Esophagus muscularis mucosa (tissue), 4 donors: Measurements from ENCODE around the gene LRRC34.

Experiments
- EP300 ChIP-seq: sonication (generic); formaldehyde crosslinking; IDR thresholded peaks from one replicate; pipeline ENCODE4 v1.6.1; 2017; ENCODE audit warnings: antibody characterized with exemption
- POLR2A ChIP-seq: fragments of 450-650 bp; IDR thresholded peaks from one replicate; pipeline ENCODE4 v1.6.1; 2017; ENCODE audit warnings: antibody characterized with exemption, moderate library complexity, mild to moderate bottlenecking, low read depth
- POLR2AphosphoS5 ChIP-seq, 2 donors: sonication (generic); formaldehyde crosslinking; IDR thresholded peaks; one replicate each; pipeline ENCODE4 v1.6.1; 2017; ENCODE audit warnings: antibody characterized with exemption in 2 of 2
- TF ChIP-seq, protein P1 (sequence below), 3 experiments: fragments of 200-600 bp in 2 of 3; fragments of 450-650 bp in 1 of 3; sonication (generic) in 2 of 3; IDR thresholded peaks; one replicate each; pipeline ENCODE4 v1.5.1; 2017 to 2019; ENCODE audit warnings: antibody characterized with exemption in 3 of 3, mild to moderate bottlenecking in 2 of 3, moderate library complexity in 1 of 3

DNA sequence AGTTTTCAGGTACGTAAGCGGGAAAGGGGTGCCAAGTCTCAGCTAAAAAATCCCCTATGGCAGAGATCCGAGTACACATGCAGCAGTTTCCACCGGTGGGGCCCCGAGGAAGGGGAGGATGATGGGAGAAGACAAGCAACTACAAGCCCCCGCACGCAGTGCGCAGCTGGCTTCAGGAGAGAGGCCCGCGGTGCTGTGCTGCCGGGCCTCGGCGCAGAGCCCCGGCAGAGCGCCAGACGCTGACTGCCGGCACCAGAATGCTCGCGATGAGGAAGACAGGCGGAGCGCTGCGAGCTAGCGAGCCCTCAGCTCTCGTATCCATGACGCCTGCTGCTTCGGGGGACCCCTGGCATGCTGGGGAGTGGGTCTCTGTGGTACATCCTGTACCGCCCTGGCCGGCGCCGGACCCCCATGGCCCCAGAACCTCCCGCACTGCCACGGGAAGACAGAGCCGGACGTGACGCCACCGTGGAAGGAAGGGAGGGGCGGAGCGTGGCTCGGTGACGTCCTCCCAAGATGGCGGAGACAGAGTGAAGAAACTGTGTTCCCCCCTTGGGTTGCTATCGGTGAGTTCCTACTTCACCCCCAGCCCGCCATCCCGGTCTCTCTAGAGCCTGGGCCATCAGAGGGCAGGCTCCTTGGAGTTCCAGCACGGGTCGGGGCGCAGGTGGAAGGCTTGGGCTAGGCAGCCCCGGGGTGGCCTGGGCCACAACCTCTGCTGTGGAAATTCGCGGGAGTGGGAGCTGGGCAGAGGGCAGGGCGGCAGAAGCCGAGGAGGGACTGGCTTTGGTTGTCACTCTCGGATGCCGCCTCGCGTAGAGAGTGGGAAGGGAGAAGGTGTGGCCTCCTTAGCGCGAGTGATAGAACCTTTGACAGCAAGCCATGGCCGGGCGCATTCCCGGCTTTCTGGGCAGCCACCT, 39.5 kb downstream of the LRRC34 start, which contains the start of gene MYNN:
- TF ChIP-seq, protein P1, sequence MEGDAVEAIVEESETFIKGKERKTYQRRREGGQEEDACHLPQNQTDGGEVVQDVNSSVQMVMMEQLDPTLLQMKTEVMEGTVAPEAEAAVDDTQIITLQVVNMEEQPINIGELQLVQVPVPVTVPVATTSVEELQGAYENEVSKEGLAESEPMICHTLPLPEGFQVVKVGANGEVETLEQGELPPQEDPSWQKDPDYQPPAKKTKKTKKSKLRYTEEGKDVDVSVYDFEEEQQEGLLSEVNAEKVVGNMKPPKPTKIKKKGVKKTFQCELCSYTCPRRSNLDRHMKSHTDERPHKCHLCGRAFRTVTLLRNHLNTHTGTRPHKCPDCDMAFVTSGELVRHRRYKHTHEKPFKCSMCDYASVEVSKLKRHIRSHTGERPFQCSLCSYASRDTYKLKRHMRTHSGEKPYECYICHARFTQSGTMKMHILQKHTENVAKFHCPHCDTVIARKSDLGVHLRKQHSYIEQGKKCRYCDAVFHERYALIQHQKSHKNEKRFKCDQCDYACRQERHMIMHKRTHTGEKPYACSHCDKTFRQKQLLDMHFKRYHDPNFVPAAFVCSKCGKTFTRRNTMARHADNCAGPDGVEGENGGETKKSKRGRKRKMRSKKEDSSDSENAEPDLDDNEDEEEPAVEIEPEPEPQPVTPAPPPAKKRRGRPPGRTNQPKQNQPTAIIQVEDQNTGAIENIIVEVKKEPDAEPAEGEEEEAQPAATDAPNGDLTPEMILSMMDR (IDR thresholded peaks at IDR 0.05), result no peak
- TF ChIP-seq POLR2AphosphoS5 (IDR thresholded peaks at IDR 0.05), result peak; percentile 100
- peak; percentile 99 for TF ChIP-seq POLR2A
- TF ChIP-seq EP300, result no peak
